Measurements from ENCODE around the gene EGFL8.
A peak's percentile ranks its signal among the peaks of the same experiment; 100 is the strongest.
"Not testable (repeated sequence)": the region's sequence is repeated elsewhere in the genome, so short reads cannot be mapped to it uniquely, and the experiment has no call there.

EGFL8 gene

DNA sequence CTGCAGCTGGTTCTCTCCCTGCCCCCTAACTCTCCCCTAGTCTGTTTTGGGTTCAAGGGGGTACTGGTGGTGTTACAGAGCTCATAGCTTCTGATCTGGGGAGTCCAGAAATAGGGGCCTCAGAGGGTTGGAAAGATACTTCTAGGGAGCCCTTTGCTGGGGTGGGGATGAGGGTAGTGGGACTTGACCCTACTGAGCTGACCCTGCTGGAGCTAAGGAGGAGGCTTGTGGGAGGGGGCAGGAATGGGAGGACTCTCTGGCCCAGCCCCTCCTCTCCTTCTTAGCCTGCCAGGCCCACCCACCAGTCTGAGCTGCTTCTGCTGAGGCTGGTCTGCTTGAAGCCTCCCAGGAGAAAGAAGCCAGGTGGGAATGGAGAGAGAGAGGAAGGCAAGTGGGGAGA is at the start of gene EGFL8:
Gene EGFL8 (plus strand): TSS at position 301 of the 400 bp plus-strand sequence. CDS start 1,571 bp downstream, outside the sequence.
- no peak for DNase-seq

- no peak for DNase-seq
These were observed 49.6 kb upstream of the EGFL8 start for GRCh38 chr6:32114796-32115195.

DNA sequence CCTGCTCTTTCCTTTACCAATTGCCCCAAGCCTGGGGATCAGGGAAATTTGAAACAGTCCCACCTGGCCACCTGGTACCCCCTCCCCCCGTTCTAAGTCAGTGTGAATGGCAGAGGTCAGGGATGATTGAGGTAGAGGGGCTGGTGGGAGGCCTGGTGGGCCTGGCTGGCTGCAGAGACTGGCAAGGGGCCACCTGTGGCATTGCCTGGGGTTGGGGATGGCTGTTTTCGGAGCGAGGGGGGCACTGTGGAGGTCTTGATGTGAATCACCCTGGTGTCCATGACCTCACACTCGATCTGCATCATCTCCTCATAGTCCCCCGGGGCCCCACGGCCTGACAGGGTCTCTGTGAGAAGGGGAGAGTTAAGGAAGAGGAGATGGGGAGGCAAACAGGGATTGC is 48.8 kb upstream of the EGFL8 start:
- DNase-seq: no peak

DNA sequence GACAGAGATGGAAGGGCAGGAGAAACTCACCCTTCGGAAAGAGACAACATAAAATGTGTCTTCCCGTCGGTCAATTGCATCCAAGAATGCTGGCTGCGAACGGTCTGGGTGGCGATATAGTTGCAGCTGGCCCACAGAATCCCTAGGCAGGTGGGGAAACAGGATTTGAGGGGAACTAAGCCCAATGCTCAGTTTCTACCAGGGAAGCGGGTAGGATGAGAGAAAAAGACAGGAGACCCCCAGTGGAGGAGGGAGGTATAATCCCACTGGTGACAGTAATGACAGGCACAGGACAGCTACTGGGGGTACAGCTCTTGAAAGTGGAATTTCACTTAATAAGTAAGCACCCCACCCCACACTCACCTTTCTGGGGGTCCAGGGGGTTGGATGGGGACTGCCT is 47.7 kb upstream of the EGFL8 start:
- DNase-seq: peak in 1 of 3 donors; percentile 20

DNA sequence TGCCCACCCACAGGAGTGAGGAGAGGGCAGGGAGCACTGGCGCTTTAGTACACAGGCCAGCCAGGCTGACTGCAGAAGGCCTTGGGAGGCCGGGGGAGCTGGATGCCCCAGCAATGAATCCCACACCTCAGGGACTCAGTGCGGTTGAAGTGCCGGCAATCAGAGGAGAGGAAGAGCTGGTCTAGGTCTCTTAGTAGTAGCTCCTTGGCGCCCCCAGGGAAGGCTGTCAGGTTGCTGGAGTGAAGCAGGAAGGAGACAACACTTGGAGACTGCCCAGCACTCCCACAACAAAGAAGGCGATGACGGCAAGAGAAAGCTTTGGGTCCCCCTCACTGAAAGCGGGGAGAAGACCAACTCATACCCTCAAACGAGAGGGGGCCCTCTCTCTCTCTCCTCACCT is 46.9 kb upstream of the EGFL8 start:
- no peak for DNase-seq

DNA sequence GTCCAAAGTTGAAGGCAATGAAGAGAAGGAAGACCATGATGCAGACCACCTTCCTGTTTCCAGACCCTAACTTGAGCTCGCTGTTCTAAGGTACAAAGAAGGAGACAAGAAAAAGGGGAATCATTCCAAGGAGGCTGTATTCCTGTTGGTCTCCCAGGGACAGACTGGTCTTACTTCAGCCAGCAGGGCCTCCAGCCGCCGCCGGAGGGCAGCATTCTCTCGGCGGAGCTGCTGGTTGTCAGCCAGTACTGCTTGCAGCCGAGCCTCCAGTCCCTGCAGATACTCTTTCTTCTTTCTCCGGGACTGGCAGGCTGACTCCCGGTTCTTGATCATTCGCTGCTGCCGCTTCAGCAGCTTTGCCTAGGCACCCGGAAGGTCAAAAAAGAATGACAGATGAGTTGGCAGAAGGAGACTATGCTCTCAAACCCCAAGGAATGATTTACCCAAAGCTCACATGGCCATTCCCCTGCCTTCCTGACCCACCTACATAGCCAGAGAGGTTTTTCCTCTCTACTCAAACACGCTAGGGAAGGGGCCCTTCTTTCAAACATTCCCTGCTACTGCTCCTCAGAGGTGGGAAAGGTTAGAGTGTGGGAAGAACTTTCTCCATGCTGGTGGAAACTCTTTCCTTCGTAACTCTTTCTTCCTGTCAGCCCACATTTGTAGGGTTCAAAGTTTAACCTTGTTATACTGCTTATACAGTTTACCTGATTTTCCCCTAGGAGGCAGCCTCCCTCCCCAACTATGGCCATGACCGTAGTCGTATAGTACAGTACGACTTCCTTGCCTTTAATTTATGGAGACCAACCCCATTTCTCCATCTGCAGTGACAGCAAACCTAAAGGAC is 45.4 kb upstream of the EGFL8 start:
- DNase-seq: peak; percentile 82 to 90 (median 84)

GRCh38 chr6:32120573-32121059 is 43.8 kb upstream of the EGFL8 start:
- DNase-seq: no peak

GRCh38 chr6:32123681-32124080 is 40.7 kb upstream of the EGFL8 start:
- no peak for DNase-seq

- no peak for DNase-seq
These were observed 37.5 kb upstream of the EGFL8 start for GRCh38 chr6:32126880-32127279.

GRCh38 chr6:32127409-32127716 is 37.0 kb upstream of the EGFL8 start:
- DNase-seq: no peak

- peak; percentile 99 to 100 (median 100) for DNase-seq
These were observed 36.4 kb upstream of the EGFL8 start, which contains the start of gene ATF6B for GRCh38 chr6:32127717-32128592. Gene ATF6B, minus strand, starts transcription at chr6:32128246. Its CDS starts 39 bp downstream, at chr6:32128207.

DNA sequence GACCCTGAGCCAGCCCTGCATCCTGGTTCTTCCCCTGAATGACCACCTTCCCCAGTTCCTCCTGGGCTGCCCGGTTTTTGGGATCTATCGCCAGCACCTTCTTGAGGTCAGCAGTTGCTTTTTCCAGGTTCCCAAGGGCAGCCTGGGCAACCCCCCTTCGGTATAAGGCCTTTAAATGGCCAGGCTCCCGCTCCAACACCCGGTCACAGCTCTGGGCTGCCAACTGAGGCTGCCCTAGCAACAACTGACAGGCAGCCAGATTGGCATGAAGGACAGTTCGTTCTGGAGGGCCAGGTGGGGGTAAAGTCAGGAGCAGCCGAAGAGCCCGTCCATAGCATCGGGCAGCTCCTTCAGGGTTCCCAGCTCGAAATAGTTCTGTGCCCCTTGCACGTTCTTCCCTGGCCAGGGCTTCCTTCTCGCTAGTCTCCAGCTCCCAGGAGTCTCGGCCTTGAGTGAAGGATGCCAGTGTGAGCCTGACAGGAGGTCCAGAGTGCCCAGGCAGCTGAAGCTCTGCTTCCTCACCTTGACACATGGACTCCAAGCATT is 35.6 kb upstream of the EGFL8 start:
- DNase-seq: no peak

- DNase-seq: no peak
These were observed 34.9 kb upstream of the EGFL8 start for GRCh38 chr6:32129297-32130088.

GRCh38 chr6:32131439-32131948 is 32.9 kb upstream of the EGFL8 start:
- DNase-seq: no peak

DNA sequence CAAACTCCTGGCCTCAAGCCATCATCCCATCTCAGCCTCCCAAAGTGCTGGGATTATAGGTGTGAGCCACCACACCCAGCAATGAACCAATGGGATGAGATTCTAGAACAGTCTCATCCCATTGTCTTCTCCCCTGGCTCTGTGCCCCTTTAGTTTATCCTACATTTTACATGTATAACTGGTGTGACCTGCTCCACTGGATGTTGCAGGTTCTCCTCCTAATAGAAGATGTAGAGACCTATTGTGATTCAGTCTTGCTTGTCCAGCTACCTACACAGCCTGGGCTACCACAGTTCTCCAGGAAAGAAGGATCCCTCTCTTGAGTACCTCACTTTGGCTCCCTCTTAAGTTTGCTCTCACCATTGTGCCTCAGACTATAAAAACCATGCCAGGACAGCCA is 32.3 kb upstream of the EGFL8 start:
- DNase-seq: no peak

DNA sequence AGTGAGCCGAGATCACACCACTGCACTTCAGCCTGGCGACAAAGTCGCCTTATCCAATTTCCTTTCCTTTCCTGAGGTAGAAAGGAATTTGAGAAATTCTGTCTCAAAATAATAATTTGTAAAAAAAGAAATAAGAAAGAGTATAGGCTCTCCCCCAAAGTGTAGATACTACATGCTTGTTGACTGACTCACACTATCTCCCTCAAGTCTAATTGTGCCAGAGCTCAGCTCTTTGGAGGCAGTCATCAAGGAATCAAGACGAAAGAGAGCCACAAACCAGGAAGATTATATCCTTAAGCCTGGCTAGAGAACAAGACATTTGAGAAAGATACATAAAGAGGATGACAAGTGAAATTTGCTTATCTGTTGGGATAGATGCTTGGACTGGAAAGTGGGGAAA is 30.6 kb upstream of the EGFL8 start:
- DNase-seq: no peak

- no peak for DNase-seq
These were observed 26.9 kb upstream of the EGFL8 start for GRCh38 chr6:32137454-32137853.

DNA sequence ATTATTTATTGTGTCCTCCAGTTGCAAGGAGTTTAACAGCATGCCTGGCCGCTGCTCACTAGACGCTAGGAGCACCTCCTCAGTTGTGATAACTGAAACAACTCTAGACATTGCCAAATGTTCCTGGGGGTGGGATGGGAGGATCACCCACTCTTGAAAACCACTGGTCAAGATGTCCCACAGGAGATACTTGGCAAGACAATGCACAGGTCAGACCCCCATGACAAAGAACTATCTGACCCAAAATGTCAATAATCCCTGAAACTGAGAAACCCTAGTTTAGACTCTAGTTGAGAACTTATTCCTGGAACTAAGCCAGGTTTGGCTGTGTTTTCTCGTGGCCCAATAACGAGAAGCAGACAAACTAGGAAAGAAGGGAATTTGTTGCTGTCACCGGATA is 24.8 kb upstream of the EGFL8 start:
- DNase-seq: no peak

- no peak for DNase-seq
These were observed 23.9 kb upstream of the EGFL8 start for GRCh38 chr6:32140420-32141046.

GRCh38 chr6:32144238-32144637 is 20.2 kb upstream of the EGFL8 start:
- DNase-seq: not testable (repeated sequence)

DNA sequence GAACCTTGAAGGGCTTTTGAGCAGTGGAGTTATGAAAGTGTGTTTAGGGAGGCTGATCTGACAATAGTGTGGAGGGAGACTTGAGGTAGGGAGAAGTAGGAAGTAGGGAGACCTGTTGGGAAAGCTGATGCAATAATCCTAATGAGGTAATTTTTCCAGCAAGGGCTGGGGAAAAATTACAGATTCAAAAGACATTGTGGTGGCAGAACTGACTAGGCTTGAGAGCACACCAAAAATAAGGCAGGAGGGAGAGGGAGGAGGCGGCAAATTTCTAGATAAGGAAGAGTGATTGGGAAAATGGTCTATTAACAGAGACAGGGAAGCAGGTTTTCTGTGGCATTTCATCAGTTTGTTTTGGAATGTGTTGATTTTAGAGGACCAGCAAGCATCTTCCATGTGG is 18.1 kb upstream of the EGFL8 start:
- DNase-seq: no peak

GRCh38 chr6:32146687-32147086 is 17.7 kb upstream of the EGFL8 start:
- DNase-seq: no peak

Measured in suppressor macrophage treated with lipopolysaccharide for 1 hour (primary cell).